BLaER1 (cell line): ENCODE data around the gene KLF13.

Experiments
- H3K27ac ChIP-seq: shearing (Covaris generic); formaldehyde crosslinking; 2 replicates; pipeline ENCODE4 v1.8.1; 2022
- H3K27me3 ChIP-seq: shearing (Covaris generic); formaldehyde crosslinking; 2 replicates; pipeline ENCODE4 v1.8.1; 2022
- H3K36me3 ChIP-seq: shearing (Covaris generic); formaldehyde crosslinking; 2 replicates; pipeline ENCODE4 v1.8.1; 2022
- H3K4me1 ChIP-seq: shearing (Covaris generic); formaldehyde crosslinking; 2 replicates; pipeline ENCODE4 v1.8.1; 2022
- H3K4me2 ChIP-seq: shearing (Covaris generic); formaldehyde crosslinking; 2 replicates; pipeline ENCODE4 v1.8.1; 2022
- H3K4me3 ChIP-seq: shearing (Covaris generic); formaldehyde crosslinking; 2 replicates; pipeline ENCODE4 v1.8.1; 2022
- H3K9ac ChIP-seq: shearing (Covaris generic); formaldehyde crosslinking; 2 replicates; pipeline ENCODE4 v1.8.1; 2022
- H3K9me3 ChIP-seq: shearing (Covaris generic); formaldehyde crosslinking; 2 replicates; pipeline ENCODE4 v1.8.1; 2022
- H4K20me1 ChIP-seq: shearing (Covaris generic); formaldehyde crosslinking; 2 replicates; pipeline ENCODE4 v1.8.1; 2022
- Cebpa-rat ChIP-seq: shearing (Covaris generic); IDR thresholded peaks from 2 replicates; pipeline ENCODE4 v1.8.1; 2022

KLF13 gene

DNA sequence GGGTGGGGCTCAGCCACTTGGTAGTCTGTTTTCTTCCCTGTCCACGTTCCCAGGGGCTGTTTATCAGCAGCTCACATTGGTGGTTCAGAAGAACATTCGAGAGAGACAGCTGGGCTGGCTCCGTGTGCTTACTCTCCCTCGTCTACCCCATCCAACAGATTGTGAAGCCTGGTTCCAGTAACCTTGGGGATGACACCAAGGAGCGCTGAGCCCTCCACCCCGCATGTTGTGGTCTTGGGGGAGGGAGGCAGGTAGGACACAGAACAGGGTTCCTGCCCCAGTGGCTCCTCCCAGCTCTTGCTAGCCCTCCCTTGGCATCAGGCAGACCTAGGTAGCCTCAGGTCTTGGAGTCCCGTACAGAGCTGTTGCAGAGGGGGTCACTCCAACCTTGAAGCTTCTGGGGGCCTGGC, 33.1 kb downstream of the KLF13 start:
- Histone ChIP-seq H3K27me3 (no peaks in the 10 kb centered on the region), H3K36me3 (peaks cover 7% of the 10 kb centered on the region; the same call in 1 of the 2 replicates), H3K4me2 (peak overlapping the region; percentile 93), H4K20me1 (no peaks in the 10 kb centered on the region), H3K4me1 (peaks cover 100% of the 10 kb centered on the region), H3K27ac (peak overlapping the region; percentile 98), H3K4me3 (peak overlapping the region; percentile 56), H3K9ac (peak overlapping the region; percentile 87), H3K9me3 (no peaks in the 10 kb centered on the region)
- no peak for TF ChIP-seq Cebpa-rat

DNA sequence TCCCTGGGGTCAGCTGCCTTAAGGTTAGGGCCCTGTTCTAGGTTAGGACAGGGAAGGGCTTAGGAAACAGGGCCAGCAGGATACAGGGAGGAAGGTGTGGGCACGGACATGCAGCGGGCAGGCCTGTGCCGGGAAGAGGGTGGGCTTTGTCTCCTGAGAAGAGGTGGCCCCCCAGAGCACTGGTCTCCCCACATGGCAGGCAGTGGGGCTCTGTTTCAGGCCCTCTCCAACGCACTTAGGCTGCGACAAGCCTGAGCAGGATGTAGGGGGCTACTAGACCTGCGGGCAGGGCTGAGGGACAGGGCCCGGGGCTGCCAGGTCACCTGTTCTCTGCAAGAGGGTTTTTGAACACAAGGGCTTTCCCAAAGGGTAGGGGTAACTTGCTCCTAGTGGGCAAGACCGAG, 33.5 kb downstream of the KLF13 start:
- Histone ChIP-seq H3K4me3 (peak overlapping the region; percentile 56), H3K9me3 (no peaks in the 10 kb centered on the region), H3K9ac (peak overlapping the region; percentile 87), H3K27me3 (no peaks in the 10 kb centered on the region), H3K4me2 (peak overlapping the region; percentile 93), H3K4me1 (peaks cover 100% of the 10 kb centered on the region), H3K27ac (peak overlapping the region; percentile 98), H4K20me1 (no peaks in the 10 kb centered on the region), H3K36me3 (peaks cover 3% of the 10 kb centered on the region; the same call in 1 of the 2 replicates)
- TF ChIP-seq Cebpa-rat = no peak

DNA sequence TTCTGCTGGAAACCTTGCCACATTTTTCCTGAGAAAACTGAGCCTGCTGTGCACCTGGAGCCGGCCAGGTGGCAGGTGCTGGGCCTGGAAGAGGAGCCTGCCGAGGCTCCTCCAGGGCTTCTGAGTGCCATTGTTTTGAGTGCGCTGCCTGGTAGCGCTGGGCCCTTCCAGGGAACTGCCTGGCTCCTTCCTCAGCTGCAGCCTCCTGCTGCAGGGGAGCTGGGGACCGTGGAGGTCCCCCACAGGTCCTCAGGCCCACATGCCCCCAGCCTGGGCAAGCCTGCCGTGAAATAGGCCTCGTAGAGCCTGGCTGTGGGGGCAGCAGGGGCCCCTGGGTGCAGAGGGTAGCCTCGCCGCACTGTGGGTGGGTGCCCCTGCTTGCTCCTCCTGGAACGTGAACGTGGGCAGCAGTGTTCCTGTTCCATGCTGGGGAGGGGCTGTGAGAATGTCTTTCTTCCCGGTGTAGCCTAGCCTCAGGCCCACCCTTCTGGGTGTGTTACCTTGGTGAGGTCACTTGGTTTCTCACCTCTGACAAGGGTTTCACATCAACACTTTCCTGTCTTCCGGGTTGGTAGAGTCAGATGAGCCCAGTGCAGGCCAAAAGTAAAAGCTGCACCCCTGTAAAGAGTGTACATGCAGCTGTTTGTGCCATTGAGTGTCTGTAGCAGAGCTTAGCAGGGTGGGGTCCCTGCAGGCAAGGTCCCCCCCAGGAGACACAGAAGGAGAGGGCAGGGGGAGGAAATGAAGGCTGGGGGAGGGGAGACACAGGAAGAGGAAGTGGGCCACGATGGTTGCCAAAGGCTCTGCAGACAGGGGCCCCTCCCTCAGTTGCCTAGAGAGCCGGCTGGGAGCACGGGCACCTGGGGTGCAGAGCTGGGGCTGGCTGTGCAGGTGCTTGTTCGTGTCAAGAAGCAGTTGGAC, 34.5 kb downstream of the KLF13 start:
- peaks cover 99% of the 10 kb centered on the region for H3K4me1 ChIP-seq
- peak overlapping the region; percentile 87 for H3K9ac ChIP-seq
- H4K20me1 ChIP-seq = peaks cover under 1% of the 10 kb centered on the region; the same call in 1 of the 2 replicates
- no peaks in the 10 kb centered on the region for H3K36me3 ChIP-seq
- TF ChIP-seq Cebpa-rat = no peak
- peak overlapping the region; percentile 93 for H3K4me2 ChIP-seq
- peak overlapping the region; percentile 98 for H3K27ac ChIP-seq
- H3K9me3 ChIP-seq = no peaks in the 10 kb centered on the region
- H3K27me3 ChIP-seq = no peaks in the 10 kb centered on the region
- peak overlapping the region; percentile 56 for H3K4me3 ChIP-seq

DNA sequence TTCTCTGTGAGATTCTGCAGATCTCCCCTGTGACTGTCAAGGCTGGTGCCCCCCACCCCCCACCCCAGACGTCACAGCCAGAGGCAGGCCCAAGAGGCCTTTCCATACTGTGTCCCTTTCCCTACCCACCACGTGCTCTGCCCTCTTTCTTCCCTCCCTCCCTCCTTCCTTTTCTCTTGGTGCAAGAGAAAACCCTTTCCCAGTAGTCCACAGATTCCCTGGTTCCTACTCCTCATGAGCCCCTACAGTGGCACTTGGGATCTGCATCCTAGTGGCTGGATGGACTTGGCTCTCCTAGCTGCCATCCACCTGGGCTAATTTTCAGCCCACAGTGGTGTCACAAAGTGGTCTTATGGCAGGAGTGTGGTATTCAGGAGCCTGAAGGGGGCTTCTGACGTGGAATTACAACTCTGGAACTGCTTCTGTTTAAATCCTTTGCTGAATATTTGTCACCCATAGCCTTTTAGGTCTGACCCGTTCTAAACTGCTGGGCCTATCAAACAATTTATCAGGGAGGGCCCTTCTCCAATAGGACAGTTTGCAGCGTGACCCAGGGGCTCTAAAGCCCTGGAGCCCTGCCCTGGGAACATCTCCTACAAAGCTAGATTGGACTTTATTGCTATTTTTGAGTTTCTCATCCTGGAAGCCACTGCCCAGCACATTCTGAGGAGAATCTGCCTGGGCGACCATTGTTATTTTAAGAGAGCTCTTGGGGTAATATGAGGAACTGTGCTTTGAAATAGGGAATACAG, 35.3 kb downstream of the KLF13 start:
- TF ChIP-seq Cebpa-rat = no peak
- Histone ChIP-seq H3K36me3 (no peaks in the 10 kb centered on the region), H3K9ac (peak overlapping the region; percentile 87), H3K4me2 (peak overlapping the region; percentile 93), H3K4me1 (peaks cover 99% of the 10 kb centered on the region), H3K9me3 (no peaks in the 10 kb centered on the region), H3K4me3 (peak overlapping the region; percentile 48), H4K20me1 (peaks cover 9% of the 10 kb centered on the region; the same call in 1 of the 2 replicates), H3K27ac (peak overlapping the region; percentile 98), H3K27me3 (no peaks in the 10 kb centered on the region)

DNA sequence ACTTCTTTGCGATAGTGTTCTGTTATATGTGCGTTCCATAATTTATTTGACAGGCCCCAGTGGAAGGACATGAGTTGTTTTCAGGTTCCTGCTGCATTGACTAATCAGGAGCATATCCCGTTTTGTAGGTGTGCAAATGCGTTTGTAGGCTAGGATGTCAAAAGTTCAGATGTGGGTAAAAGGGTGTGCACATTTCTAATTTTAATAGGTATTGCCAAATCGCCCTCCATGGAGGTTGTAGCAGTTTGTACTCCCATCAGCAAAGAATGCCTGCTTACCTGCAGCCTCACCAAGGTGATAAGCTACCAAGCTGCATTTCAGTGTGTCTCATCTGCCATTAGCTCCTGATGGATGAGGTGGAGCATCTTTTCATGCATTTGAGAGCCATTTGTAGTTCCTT, 36.3 kb downstream of the KLF13 start:
- peak overlapping the region; percentile 87 for H3K9ac ChIP-seq
- no peak overlapping the region for H3K4me3 ChIP-seq
- peaks cover 99% of the 10 kb centered on the region for H3K4me1 ChIP-seq
- TF ChIP-seq Cebpa-rat = no peak
- peak overlapping the region; percentile 98 for H3K27ac ChIP-seq
- H3K4me2 ChIP-seq = peak overlapping the region; percentile 93
- H3K36me3 ChIP-seq = peaks cover 6% of the 10 kb centered on the region; the same call in 1 of the 2 replicates
- H4K20me1 ChIP-seq = peaks cover 18% of the 10 kb centered on the region
- no peaks in the 10 kb centered on the region for H3K27me3 ChIP-seq
- no peaks in the 10 kb centered on the region for H3K9me3 ChIP-seq

DNA sequence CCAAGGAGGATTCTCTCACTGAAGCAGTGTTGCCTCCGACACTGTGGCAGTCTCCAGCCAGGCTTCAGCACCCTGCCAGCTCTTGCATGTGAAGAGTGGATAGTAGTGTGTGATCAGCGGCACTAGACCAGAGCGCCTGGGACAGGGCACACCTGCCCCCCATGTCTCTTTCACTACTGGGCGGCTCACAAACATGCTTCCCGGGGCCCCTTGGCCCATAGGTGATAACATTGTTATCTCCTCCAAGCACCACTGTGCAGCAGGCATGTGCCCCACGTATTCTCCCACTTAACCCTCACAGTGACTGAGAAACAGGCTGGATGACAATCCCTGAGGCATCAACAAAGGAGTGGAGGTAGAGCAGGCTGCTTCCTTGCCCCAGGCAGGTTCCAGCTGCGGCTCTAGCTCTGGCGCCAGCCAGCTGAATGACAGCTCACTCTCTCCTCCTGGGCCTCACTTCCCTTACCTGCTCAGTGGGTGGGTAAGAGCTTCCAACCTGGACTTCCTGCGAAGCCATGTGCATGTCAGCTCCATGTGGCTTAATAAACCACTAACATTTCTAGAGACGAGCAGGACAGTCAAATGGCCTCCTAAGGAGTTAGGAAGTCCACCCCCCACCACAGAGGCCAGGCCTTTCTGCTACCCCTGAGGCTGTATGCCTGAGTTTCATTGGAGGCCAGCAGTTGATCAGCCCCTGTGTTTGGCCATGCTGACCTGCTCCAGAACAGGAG, 37.8 kb downstream of the KLF13 start:
- Histone ChIP-seq H3K36me3 (peaks cover 14% of the 10 kb centered on the region; the same call in 1 of the 2 replicates), H3K27me3 (no peaks in the 10 kb centered on the region), H3K9ac (peak overlapping the region; percentile 70), H3K4me3 (no peak overlapping the region), H3K4me2 (peak overlapping the region; percentile 93), H4K20me1 (peaks cover 32% of the 10 kb centered on the region), H3K9me3 (peaks cover 10% of the 10 kb centered on the region), H3K27ac (peak overlapping the region; percentile 98), H3K4me1 (peaks cover 92% of the 10 kb centered on the region)
- TF ChIP-seq Cebpa-rat = no peak

DNA sequence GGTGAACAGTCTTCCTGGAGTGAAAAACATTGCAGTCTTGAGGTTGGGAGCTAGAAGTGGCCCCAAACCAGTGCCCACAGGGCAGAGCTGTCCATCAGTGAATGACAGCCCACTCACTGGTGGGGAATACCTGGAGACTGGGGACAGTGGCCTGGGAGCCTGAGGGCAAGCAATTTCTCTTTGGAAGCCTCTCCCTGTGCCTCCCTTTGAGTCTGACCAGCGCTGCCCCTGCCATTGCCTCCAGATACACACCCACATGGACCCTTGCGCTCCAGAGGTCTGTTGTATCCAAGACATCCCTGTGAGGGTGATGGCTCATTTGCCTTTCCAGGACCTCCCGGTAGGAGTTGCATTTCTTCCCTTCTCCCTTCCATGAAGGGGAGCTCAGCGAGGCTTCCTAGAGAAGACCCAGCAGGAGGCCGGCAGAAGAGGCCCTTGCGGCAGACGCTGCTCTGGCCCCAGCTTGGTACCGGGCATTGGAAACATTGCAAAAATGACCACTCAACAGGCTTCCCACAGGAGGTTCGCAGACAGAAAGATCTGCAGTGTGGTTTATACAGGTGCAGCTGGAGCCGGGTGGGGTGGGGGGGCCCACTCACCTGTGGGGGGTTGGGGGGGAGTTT, 38.5 kb downstream of the KLF13 start:
- TF ChIP-seq Cebpa-rat = no peak
- peaks cover 39% of the 10 kb centered on the region for H4K20me1 ChIP-seq
- no peak overlapping the region for H3K4me3 ChIP-seq
- no peaks in the 10 kb centered on the region for H3K27me3 ChIP-seq
- peak overlapping the region; percentile 98 for H3K27ac ChIP-seq
- H3K4me1 ChIP-seq = peaks cover 92% of the 10 kb centered on the region
- peaks cover 12% of the 10 kb centered on the region for H3K9me3 ChIP-seq
- H3K9ac ChIP-seq = peak overlapping the region; percentile 70
- H3K36me3 ChIP-seq = peaks cover 14% of the 10 kb centered on the region; the same call in 1 of the 2 replicates
- H3K4me2 ChIP-seq = peak overlapping the region; percentile 93

DNA sequence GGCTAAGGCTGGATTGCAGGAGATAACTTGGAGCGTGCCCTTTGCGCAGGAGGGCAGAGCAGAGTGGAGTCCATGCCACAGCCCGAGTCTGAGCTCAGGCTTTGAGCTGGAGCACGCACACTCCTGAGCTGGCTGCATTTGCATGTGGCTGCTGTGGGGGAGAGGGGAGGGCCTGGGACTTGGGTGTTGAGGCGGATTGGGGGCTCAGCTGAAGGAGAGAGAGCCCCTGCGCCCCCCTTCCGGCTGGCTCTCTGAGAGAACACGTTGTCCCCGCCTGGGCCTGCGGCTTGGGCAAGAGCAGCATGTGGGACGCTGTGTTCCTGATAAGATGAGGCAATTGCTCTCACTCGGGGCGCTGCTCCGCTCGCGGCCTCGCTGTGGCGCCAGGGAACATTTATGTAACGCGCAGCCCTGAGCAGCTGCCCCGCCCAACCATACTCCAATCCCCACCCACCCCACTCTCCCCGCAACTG, 39.1 kb downstream of the KLF13 start:
- Histone ChIP-seq H3K9ac (peak overlapping the region; percentile 70), H3K36me3 (peaks cover 14% of the 10 kb centered on the region; the same call in 1 of the 2 replicates), H3K4me1 (peaks cover 92% of the 10 kb centered on the region), H3K4me3 (no peak overlapping the region), H3K27me3 (no peaks in the 10 kb centered on the region), H3K9me3 (peaks cover 12% of the 10 kb centered on the region), H3K27ac (peak overlapping the region; percentile 98), H3K4me2 (peak overlapping the region; percentile 93), H4K20me1 (peaks cover 44% of the 10 kb centered on the region)
- TF ChIP-seq Cebpa-rat = peak; percentile 81
